H9 (cell line): ENCODE measurements around the gene CKMT1A. TPM values are rescaled to one million over a fixed set of nuclear protein-coding genes. Genes with fewer than 3 reads are reported as not detected.
"Not testable (repeated sequence)": the region's sequence is repeated elsewhere in the genome, so short reads cannot be mapped to it uniquely, and the experiment has no call there.

Experiments
- DNase-seq: peaks from one replicate; pipeline ENCODE4 v3.0.0-alpha.2; 2017
- H2AFZ ChIP-seq: one replicate; pipeline ENCODE4 v1.6.1; 2013; ENCODE audit warnings: mild to moderate bottlenecking, low read length, control low read depth, moderate library complexity
- H2AK5ac ChIP-seq: 2 replicates; pipeline ENCODE4 v1.6.1; 2013; ENCODE audit warnings: low read length, control low read depth, mixed read lengths; ENCODE audit not compliant: insufficient read length
- H2BK120ac ChIP-seq: one replicate; pipeline ENCODE4 v1.6.1; 2013; ENCODE audit warnings: low read depth, mild to moderate bottlenecking, low read length, control low read depth, inconsistent platforms; ENCODE audit not compliant: poor library complexity, severe bottlenecking
- H2BK12ac ChIP-seq: 2 replicates; pipeline ENCODE4 v1.6.1; 2013; ENCODE audit warnings: low read length, control low read depth, mixed read lengths, low read depth; ENCODE audit not compliant: insufficient read length
- H2BK15ac ChIP-seq: 2 replicates; pipeline ENCODE4 v1.6.1; 2013; ENCODE audit warnings: low read depth, low read length, control low read depth
- H2BK20ac ChIP-seq: one replicate; pipeline ENCODE4 v1.6.1; 2013; ENCODE audit warnings: low read depth, mild to moderate bottlenecking, low read length, control low read depth, inconsistent platforms; ENCODE audit not compliant: poor library complexity, severe bottlenecking
- H2BK5ac ChIP-seq: 2 replicates; pipeline ENCODE4 v1.6.1; 2013; ENCODE audit warnings: low read length, control low read depth, mixed read lengths; ENCODE audit not compliant: insufficient read length
- H3K14ac ChIP-seq: 2 replicates; pipeline ENCODE4 v1.6.1; 2013; ENCODE audit warnings: low read length, control low read depth; ENCODE audit not compliant: insufficient read depth
- H3K18ac ChIP-seq: 2 replicates; pipeline ENCODE4 v1.6.1; 2013; ENCODE audit warnings: low read depth, mild to moderate bottlenecking, mixed read lengths, low read length, control low read depth; ENCODE audit not compliant: insufficient read length
- H3K23ac ChIP-seq: 2 replicates; pipeline ENCODE4 v1.6.1; 2013; ENCODE audit warnings: low read length, control low read depth, mixed read lengths, low read depth; ENCODE audit not compliant: insufficient read length
- H3K23me2 ChIP-seq: 2 replicates; pipeline ENCODE4 v1.6.1; 2013; ENCODE audit warnings: low read depth, mild to moderate bottlenecking, mixed read lengths, low read length, control low read depth; ENCODE audit not compliant: insufficient read length, poor library complexity, severe bottlenecking
- H3K27ac ChIP-seq: 2 replicates; pipeline ENCODE4 v1.5.1; 2013; ENCODE audit warnings: low read length, control low read depth, mixed read lengths, low read depth; ENCODE audit not compliant: insufficient read length
- H3K27me3 ChIP-seq: 2 replicates; pipeline ENCODE4 v1.6.1; 2013; ENCODE audit warnings: low read length, control low read depth, inconsistent platforms; ENCODE audit not compliant: insufficient read depth
- H3K4ac ChIP-seq: 2 replicates; pipeline ENCODE4 v1.6.1; 2013; ENCODE audit warnings: low read depth, mild to moderate bottlenecking, control low read depth, inconsistent platforms, low read length, moderate library complexity
- H3K4me1 ChIP-seq: 2 replicates; pipeline ENCODE4 v1.6.1; 2013; ENCODE audit warnings: low read length, control low read depth, inconsistent platforms; ENCODE audit not compliant: insufficient read depth
- H3K4me2 ChIP-seq: 2 replicates; pipeline ENCODE4 v1.6.1; 2013; ENCODE audit warnings: low read length, control low read depth, mixed read lengths; ENCODE audit not compliant: insufficient read length, insufficient read depth
- H3K56ac ChIP-seq: 2 replicates; pipeline ENCODE4 v1.6.1; 2013; ENCODE audit warnings: low read depth, mild to moderate bottlenecking, mixed read lengths, low read length, control low read depth; ENCODE audit not compliant: insufficient read length
- H3K79me1 ChIP-seq: 2 replicates; pipeline ENCODE4 v1.6.1; 2013; ENCODE audit warnings: low read depth, mild to moderate bottlenecking, moderate library complexity, low read length, control low read depth, inconsistent platforms; ENCODE audit not compliant: insufficient read depth, poor library complexity, severe bottlenecking
- H3K79me2 ChIP-seq: 2 replicates; pipeline ENCODE4 v1.6.1; 2013; ENCODE audit warnings: low read length, control low read depth, inconsistent platforms; ENCODE audit not compliant: insufficient read depth
- H3K9ac ChIP-seq: 2 replicates; pipeline ENCODE4 v1.6.1; 2013; ENCODE audit warnings: low read length, control low read depth, mixed read lengths; ENCODE audit not compliant: insufficient read length; ENCODE audit errors: extremely low read depth
- H3K9me3 ChIP-seq: one replicate; pipeline ENCODE4 v1.6.1; 2013; ENCODE audit warnings: low read depth, low read length, inconsistent platforms; ENCODE audit not compliant: control insufficient read depth
- H3T11ph ChIP-seq: one replicate; pipeline ENCODE4 v1.6.1; 2013; ENCODE audit warnings: mild to moderate bottlenecking, low read length, control low read depth, inconsistent platforms
- H4K20me1 ChIP-seq: one replicate; pipeline ENCODE4 v1.6.1; 2013; ENCODE audit not compliant: control insufficient read depth, insufficient read length, insufficient read depth
- H4K5ac ChIP-seq: 2 replicates; pipeline ENCODE4 v1.6.1; 2013; ENCODE audit warnings: low read depth, mild to moderate bottlenecking, mixed read lengths, low read length, control low read depth; ENCODE audit not compliant: insufficient read length
- H4K8ac ChIP-seq: replicated peaks from 2 replicates; pipeline ENCODE4 v1.6.1; 2013; ENCODE audit warnings: low read length, control low read depth, mixed read lengths, low read depth; ENCODE audit not compliant: insufficient read length
- H4K91ac ChIP-seq: 2 replicates; pipeline ENCODE4 v1.6.1; 2013; ENCODE audit warnings: low read depth, mild to moderate bottlenecking, moderate library complexity, mixed read lengths, low read length, control low read depth; ENCODE audit not compliant: insufficient read length
- H3K27ac Mint-ChIP-seq, 3 experiments: 2 replicates in 2 of 3; 3 replicates in 1 of 3; pipeline ENCODE4 v1.8.0; 2020 to 2021; ENCODE audit warnings: mixed read lengths in 3 of 3, mild to moderate bottlenecking in 1 of 3, moderate library complexity in 1 of 3
- H3K27me3 Mint-ChIP-seq: 2 replicates; pipeline ENCODE4 v1.8.0; 2021; ENCODE audit warnings: low read depth, mild to moderate bottlenecking, moderate library complexity, mixed read lengths
- H3K36me3 Mint-ChIP-seq, 3 experiments: 2 replicates in 2 of 3; 3 replicates in 1 of 3; pipeline ENCODE4 v1.8.0; 2020 to 2021; ENCODE audit warnings: low read depth in 3 of 3, mixed read lengths in 3 of 3; ENCODE audit not compliant: insufficient read depth in 1 of 3
- H3K4me1 Mint-ChIP-seq, 2 experiments: 2 replicates each; pipeline ENCODE4 v1.8.0; 2020; ENCODE audit warnings: mixed read lengths in 2 of 2
- H3K4me3 Mint-ChIP-seq, 2 experiments: 2 replicates in 1 of 2; 3 replicates in 1 of 2; pipeline ENCODE4 v1.8.0; 2020 to 2021; ENCODE audit warnings: mild to moderate bottlenecking in 2 of 2, mixed read lengths in 2 of 2, moderate library complexity in 1 of 2
- H3K9me3 Mint-ChIP-seq, 2 experiments: 2 replicates in 1 of 2; 3 replicates in 1 of 2; pipeline ENCODE4 v1.8.0; 2020; ENCODE audit warnings: mild to moderate bottlenecking in 2 of 2, mixed read lengths in 2 of 2, moderate library complexity in 1 of 2
- WGBS: extraction: QIAGEN DNeasy Blood & Tissue Kit; methylation state at CpG from one replicate; pipeline ENCODE4 v1.1.7; 2013; ENCODE audit warnings: missing lambda C conversion rate, low lambda C conversion rate, mixed read lengths; ENCODE audit not compliant: insufficient read length; ENCODE audit errors: extremely low coverage; 5-methylcytosine and 5-hydroxymethylcytosine counted together
- total RNA-seq: library from RNA; stranded (reverse); gene quantifications from 2 replicates; pipeline ENCODE4 v1.2.1, GENCODE V29; 2021

CKMT1A gene
- total RNA-seq, 1 experiment from 2014 or later = 38.4 TPM

DNA sequence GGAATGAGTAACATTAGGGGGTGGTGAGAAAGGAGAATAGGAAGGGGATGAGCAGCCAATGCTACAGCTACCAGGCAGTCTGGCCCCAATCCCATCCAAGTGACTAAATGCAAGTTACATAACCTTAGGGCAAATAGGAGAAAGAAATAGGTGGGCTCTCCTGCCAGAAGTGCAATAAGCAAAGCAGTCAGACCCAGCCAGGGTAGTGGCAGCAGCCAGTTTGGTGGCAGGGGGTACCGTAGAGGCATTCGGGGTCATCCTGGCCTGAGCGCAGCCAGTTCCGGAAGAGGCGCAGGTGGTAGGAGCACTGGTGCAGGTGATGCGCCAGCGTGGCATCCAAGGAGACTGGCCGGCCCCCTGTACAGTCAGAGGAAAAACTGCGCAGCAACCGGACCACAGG lies 33.9 kb upstream of the CKMT1A start:
- H3K9me3 ChIP-seq, H3K27me3 Mint-ChIP-seq, H3K23me2 ChIP-seq, H3K4ac ChIP-seq, H4K20me1 ChIP-seq, H3K56ac ChIP-seq, H3K4me1 Mint-ChIP-seq, H2BK20ac ChIP-seq, H3K27ac Mint-ChIP-seq, H3K4me2 ChIP-seq, H2BK15ac ChIP-seq, H3K4me1 ChIP-seq, H3T11ph ChIP-seq, H2AFZ ChIP-seq, H3K36me3 Mint-ChIP-seq, H4K91ac ChIP-seq, H2AK5ac ChIP-seq, H3K9ac ChIP-seq, H4K5ac ChIP-seq, H4K8ac ChIP-seq, DNase-seq, H2BK5ac ChIP-seq, H3K27ac ChIP-seq, H3K4me3 Mint-ChIP-seq, H3K9me3 Mint-ChIP-seq, H2BK12ac ChIP-seq, H3K23ac ChIP-seq, H3K14ac ChIP-seq, H3K27me3 ChIP-seq, H3K79me1 ChIP-seq, H2BK120ac ChIP-seq, H3K79me2 ChIP-seq, H3K18ac ChIP-seq: not testable (repeated sequence)
- WGBS = no CpG with 5 or more reads among the region's 10 CpGs

DNA sequence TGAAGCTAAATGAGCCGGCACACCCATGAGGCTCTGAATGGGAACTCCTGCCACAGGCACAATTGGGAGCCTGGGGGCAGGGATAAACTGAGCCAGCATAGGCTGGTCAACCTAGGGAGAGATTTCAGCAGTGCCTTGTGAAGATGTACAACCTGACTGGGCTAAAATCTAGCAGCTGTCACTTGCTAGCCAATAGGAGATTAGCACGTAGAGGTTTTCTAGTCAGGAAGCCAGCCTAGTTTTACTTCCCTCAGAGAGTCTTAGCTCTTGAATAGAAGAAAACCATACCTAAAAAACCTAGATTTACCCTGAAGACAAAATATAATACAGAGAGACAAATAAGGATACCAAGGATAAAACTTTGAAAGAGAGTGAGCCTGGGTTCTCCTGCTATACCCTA lies 31.4 kb upstream of the CKMT1A start:
- H3K4ac ChIP-seq, H3K4me3 Mint-ChIP-seq, H3K14ac ChIP-seq: not testable (repeated sequence)

More for the DNA sequence above, 31.4 kb upstream of the CKMT1A start:
- H3K9ac ChIP-seq, H3K27ac Mint-ChIP-seq, H3K4me1 Mint-ChIP-seq, H2BK12ac ChIP-seq, H3T11ph ChIP-seq, H3K27me3 Mint-ChIP-seq, H2BK5ac ChIP-seq, H4K8ac ChIP-seq, H2BK15ac ChIP-seq, H4K5ac ChIP-seq, H3K79me2 ChIP-seq, H2BK20ac ChIP-seq, H3K23me2 ChIP-seq, H3K36me3 Mint-ChIP-seq, H2BK120ac ChIP-seq, DNase-seq, H3K79me1 ChIP-seq, H2AK5ac ChIP-seq, H3K4me2 ChIP-seq, H3K27me3 ChIP-seq, H2AFZ ChIP-seq, H3K4me1 ChIP-seq, H3K56ac ChIP-seq, H4K91ac ChIP-seq, H3K9me3 ChIP-seq, H3K9me3 Mint-ChIP-seq, H3K27ac ChIP-seq, H3K23ac ChIP-seq, H4K20me1 ChIP-seq, H3K18ac ChIP-seq: not testable (repeated sequence)
- WGBS = no CpG with 5 or more reads among the region's 2 CpGs
